Natural killer cell (primary cell): ENCODE data around the gene SLC25A26. TPM values are rescaled to one million over a fixed set of nuclear protein-coding genes. Genes with fewer than 3 reads are reported as not detected.

Experiments
- ATAC-seq, 3 donors: fragments of 150-1000 bp in 2 of 3; fragments of 200-7000 bp in 1 of 3; cut with Tn5 transposase; 1 replicate in 1 of 3; 2 replicates in 2 of 3; pipeline ENCODE4 v1.10.0; 2021; ENCODE audit warnings: mild to moderate bottlenecking in 2 of 3, moderate library complexity in 2 of 3
- DNase-seq, 2 donors: peaks; one replicate each; pipeline versions ENCODE4 v3.0.0 to v3.0.0-alpha.2; 2013 to 2021; ENCODE audit warnings: mixed read lengths in 1 of 2
- H3K27ac ChIP-seq: one replicate; pipeline ENCODE4 v1.5.1; 2013; ENCODE audit warnings: mild to moderate bottlenecking, low read length
- H3K27me3 ChIP-seq: one replicate; pipeline ENCODE4 v1.6.1; 2013; ENCODE audit warnings: low read length; ENCODE audit not compliant: control insufficient read depth, insufficient read depth
- H3K36me3 ChIP-seq: one replicate; pipeline ENCODE4 v1.6.1; 2013; ENCODE audit warnings: low read length; ENCODE audit not compliant: control insufficient read depth, insufficient read depth
- H3K4me1 ChIP-seq: one replicate; pipeline ENCODE4 v1.6.1; 2013; ENCODE audit warnings: low read length; ENCODE audit not compliant: control insufficient read depth, insufficient read depth
- H3K4me3 ChIP-seq: one replicate; pipeline ENCODE4 v1.5.1; 2013; ENCODE audit warnings: low read length
- H3K9me3 ChIP-seq: one replicate; pipeline ENCODE4 v1.6.1; 2013; ENCODE audit warnings: low read length; ENCODE audit not compliant: control insufficient read depth, insufficient read depth
- H3K27ac Mint-ChIP-seq, 2 donors: one replicate each; pipeline ENCODE4 v1.8.0; 2022; ENCODE audit warnings: mild to moderate bottlenecking in 2 of 2, mixed read lengths in 2 of 2, moderate library complexity in 1 of 2
- H3K27me3 Mint-ChIP-seq, 2 donors: one replicate each; pipeline ENCODE4 v1.8.0; 2022; ENCODE audit warnings: low read depth in 2 of 2, mixed read lengths in 2 of 2
- H3K36me3 Mint-ChIP-seq: one replicate; pipeline ENCODE4 v1.8.0; 2022; ENCODE audit warnings: mixed read lengths
- H3K4me1 Mint-ChIP-seq, 2 donors: one replicate each; pipeline ENCODE4 v1.8.0; 2022; ENCODE audit warnings: mixed read lengths in 2 of 2
- H3K4me3 Mint-ChIP-seq: one replicate; pipeline ENCODE4 v1.8.0; 2022; ENCODE audit warnings: mild to moderate bottlenecking, moderate library complexity, mixed read lengths
- H3K9me3 Mint-ChIP-seq, 2 donors: one replicate each; pipeline ENCODE4 v1.8.0; 2022; ENCODE audit warnings: mixed read lengths in 2 of 2
- WGBS: methylation state at CpG from one replicate; pipeline ENCODE4 v1.1.7; 2013; ENCODE audit warnings: missing lambda C conversion rate; ENCODE audit not compliant: insufficient coverage; 5-methylcytosine and 5-hydroxymethylcytosine counted together
- intact Hi-C: fragments of 100-400 bp; cut with micrococcal nuclease; formaldehyde crosslinking; loops from one replicate; pipeline ENCODE4 v1.14.2; 2022
- total RNA-seq, 4 donors: library from RNA; stranded (reverse); fragments of 120-200 nt in 1 of 4; gene quantifications; one replicate each; pipeline versions ENCODE4 v1.2.3 to v1.2.4, GENCODE V29; 2013 to 2022
- TF ChIP-seq, protein P1 (sequence below): fragments of 200-600 bp; IDR thresholded peaks from one replicate; pipeline ENCODE4 v1.8.0; 2022; ENCODE audit warnings: antibody characterized with exemption

Gene SLC25A26
- total RNA-seq, 3 donors from 2014 or later (not counting 1 experiment from before 2014, with no cell fraction given), result 18.4 to 23.9 (median 23.3) TPM

GRCh38 chr3:66178206-66178605, 42.6 kb upstream of the SLC25A26 start:
- Histone ChIP-seq H3K4me3 (no peak overlapping the region), H3K36me3 (no peaks in the 10 kb centered on the region), H3K27ac (no peak overlapping the region), H3K9me3 (no peaks in the 10 kb centered on the region), H3K27me3 (no peaks in the 10 kb centered on the region), H3K4me1 (no peaks in the 10 kb centered on the region)
- Mint-ChIP-seq H3K9me3 (no peaks in the 10 kb centered on the region), H3K27ac (no peak overlapping the region), H3K4me3 (no peak overlapping the region), H3K27me3 (peaks cover 0 to 7% of the 10 kb centered on the region in 2 donors), H3K4me1 (no peaks in the 10 kb centered on the region), H3K36me3 (no peaks in the 10 kb centered on the region)
- 85% methylated on average over 6 of the region's 6 CpGs for WGBS
- DNase-seq (no peak), ATAC-seq (no peak)
- intact Hi-C loops, result no loop called here
- TF ChIP-seq, protein P1, sequence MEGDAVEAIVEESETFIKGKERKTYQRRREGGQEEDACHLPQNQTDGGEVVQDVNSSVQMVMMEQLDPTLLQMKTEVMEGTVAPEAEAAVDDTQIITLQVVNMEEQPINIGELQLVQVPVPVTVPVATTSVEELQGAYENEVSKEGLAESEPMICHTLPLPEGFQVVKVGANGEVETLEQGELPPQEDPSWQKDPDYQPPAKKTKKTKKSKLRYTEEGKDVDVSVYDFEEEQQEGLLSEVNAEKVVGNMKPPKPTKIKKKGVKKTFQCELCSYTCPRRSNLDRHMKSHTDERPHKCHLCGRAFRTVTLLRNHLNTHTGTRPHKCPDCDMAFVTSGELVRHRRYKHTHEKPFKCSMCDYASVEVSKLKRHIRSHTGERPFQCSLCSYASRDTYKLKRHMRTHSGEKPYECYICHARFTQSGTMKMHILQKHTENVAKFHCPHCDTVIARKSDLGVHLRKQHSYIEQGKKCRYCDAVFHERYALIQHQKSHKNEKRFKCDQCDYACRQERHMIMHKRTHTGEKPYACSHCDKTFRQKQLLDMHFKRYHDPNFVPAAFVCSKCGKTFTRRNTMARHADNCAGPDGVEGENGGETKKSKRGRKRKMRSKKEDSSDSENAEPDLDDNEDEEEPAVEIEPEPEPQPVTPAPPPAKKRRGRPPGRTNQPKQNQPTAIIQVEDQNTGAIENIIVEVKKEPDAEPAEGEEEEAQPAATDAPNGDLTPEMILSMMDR, result no peak

GRCh38 chr3:66179793-66180192, 41.0 kb upstream of the SLC25A26 start:
- Mint-ChIP-seq H3K36me3 (no peaks in the 10 kb centered on the region), H3K4me1 (no peaks in the 10 kb centered on the region), H3K27ac (no peak overlapping the region), H3K27me3 (peaks cover 0 to 7% of the 10 kb centered on the region in 2 donors), H3K4me3 (no peak overlapping the region), H3K9me3 (no peaks in the 10 kb centered on the region)
- intact Hi-C loops, result no loop called here
- Histone ChIP-seq H3K27ac (no peak overlapping the region), H3K36me3 (no peaks in the 10 kb centered on the region), H3K4me3 (no peak overlapping the region), H3K27me3 (no peaks in the 10 kb centered on the region), H3K9me3 (no peaks in the 10 kb centered on the region), H3K4me1 (no peaks in the 10 kb centered on the region)
- TF ChIP-seq, protein P1, result no peak
- ATAC-seq (no peak), DNase-seq (no peak)
- 92% methylated on average over 2 of the region's 2 CpGs for WGBS

GRCh38 chr3:66181764-66182163, 39.0 kb upstream of the SLC25A26 start:
- no peak for DNase-seq
- Mint-ChIP-seq H3K4me1 (no peaks in the 10 kb centered on the region), H3K9me3 (no peaks in the 10 kb centered on the region), H3K4me3 (no peak overlapping the region), H3K27me3 (peaks cover 0 to 11% of the 10 kb centered on the region in 2 donors), H3K36me3 (no peaks in the 10 kb centered on the region), H3K27ac (no peak overlapping the region)
- intact Hi-C loops, result no loop called here
- no peak for ATAC-seq
- H3K4me1 ChIP-seq, result no peaks in the 10 kb centered on the region
- no peaks in the 10 kb centered on the region for H3K9me3 ChIP-seq
- H3K27ac ChIP-seq, result no peak overlapping the region
- TF ChIP-seq, protein P1, result no peak
- 86% methylated on average over 5 of the region's 6 CpGs for whole genome bisulfite sequencing
- H3K27me3 ChIP-seq, result no peaks in the 10 kb centered on the region
- no peaks in the 10 kb centered on the region for H3K36me3 ChIP-seq
- no peak overlapping the region for H3K4me3 ChIP-seq

- H3K27me3 ChIP-seq, result no peaks in the 10 kb centered on the region
- ATAC-seq (no peak), DNase-seq (no peak)
- no peak overlapping the region for H3K4me3 ChIP-seq
- WGBS, result 81% methylated on average over 4 of the region's 6 CpGs
- Mint-ChIP-seq H3K4me3 (no peak overlapping the region), H3K36me3 (no peaks in the 10 kb centered on the region), H3K27ac (no peak overlapping the region), H3K9me3 (peaks cover 0 to under 1% of the 10 kb centered on the region in 2 donors), H3K4me1 (no peaks in the 10 kb centered on the region), H3K27me3 (peaks cover 0 to 15% of the 10 kb centered on the region in 2 donors)
- no peaks in the 10 kb centered on the region for H3K9me3 ChIP-seq
- H3K27ac ChIP-seq, result no peak overlapping the region
- no peaks in the 10 kb centered on the region for H3K4me1 ChIP-seq
- TF ChIP-seq, protein P1, result no peak
- intact Hi-C loops, result no loop called here
- no peaks in the 10 kb centered on the region for H3K36me3 ChIP-seq
These were observed 38.6 kb upstream of the SLC25A26 start for GRCh38 chr3:66182246-66182645.
